ENCODE data around the gene VAV2.
"Not testable (repeated sequence)": the region's sequence is repeated elsewhere in the genome, so short reads cannot be mapped to it uniquely, and the experiment has no call there.

VAV2 gene

GRCh38 chr9:133927041-133927440 lies 65.1 kb downstream of the VAV2 start:
- DNase-seq (ENCODE audit: insufficient read length, low spot score) (no peak), FAIRE-seq (no peak)

GRCh38 chr9:133926165-133926856 lies 65.8 kb downstream of the VAV2 start:
- DNase-seq (ENCODE audit: insufficient read length, low spot score) (no peak), FAIRE-seq (no peak)

- FAIRE-seq (no peak), DNase-seq (ENCODE audit: insufficient read length, low spot score) (no peak)
Measured at GRCh38 chr9:133924453-133924852, 67.7 kb downstream of the VAV2 start.

GRCh38 chr9:133923608-133924007 lies 68.5 kb downstream of the VAV2 start:
- DNase-seq (ENCODE audit: insufficient read length, low spot score); FAIRE-seq: not testable (repeated sequence)

- DNase-seq (ENCODE audit: insufficient read length, low spot score) (no peak), FAIRE-seq (no peak)
Measured at GRCh38 chr9:133921866-133922265, 70.3 kb downstream of the VAV2 start.

- no peak for FAIRE-seq
- no peak for DNase-seq (ENCODE audit: insufficient read length, low spot score)
Measured at GRCh38 chr9:133920471-133920870, 71.7 kb downstream of the VAV2 start.

- no peak for DNase-seq (ENCODE audit: insufficient read length, low spot score)
- no peak for FAIRE-seq
Measured at GRCh38 chr9:133919253-133920115, 72.6 kb downstream of the VAV2 start.

- FAIRE-seq (no peak), DNase-seq (ENCODE audit: insufficient read length, low spot score) (no peak)
Measured at GRCh38 chr9:133918111-133918813, 73.9 kb downstream of the VAV2 start.

- DNase-seq (ENCODE audit: insufficient read length, low spot score), result no peak
- no peak for FAIRE-seq
Measured at GRCh38 chr9:133917375-133917774, 74.7 kb downstream of the VAV2 start.

GRCh38 chr9:133916159-133916541 lies 76.0 kb downstream of the VAV2 start:
- DNase-seq (ENCODE audit: insufficient read length, low spot score), result no peak
- no peak for FAIRE-seq

GRCh38 chr9:133915534-133916158 lies 76.5 kb downstream of the VAV2 start:
- no peak for DNase-seq (ENCODE audit: insufficient read length, low spot score)
- no peak for FAIRE-seq

- no peak for DNase-seq (ENCODE audit: insufficient read length, low spot score)
- FAIRE-seq, result no peak
Measured at GRCh38 chr9:133914442-133915342, 77.4 kb downstream of the VAV2 start.

GRCh38 chr9:133913571-133914369 lies 78.4 kb downstream of the VAV2 start:
- FAIRE-seq, result no peak

GRCh38 chr9:133910855-133911514 lies 81.1 kb downstream of the VAV2 start:
- DNase-seq (ENCODE audit: insufficient read length, low spot score) (no peak), FAIRE-seq (no peak)

More at GRCh38 chr9:133913571-133914369, 78.4 kb downstream of the VAV2 start:
- no peak for DNase-seq (ENCODE audit: insufficient read length, low spot score)

- DNase-seq (ENCODE audit: insufficient read length, low spot score) (no peak), FAIRE-seq (no peak)
Measured at GRCh38 chr9:133906932-133907910, 84.9 kb downstream of the VAV2 start.

GRCh38 chr9:133906218-133906617 lies 85.9 kb downstream of the VAV2 start:
- DNase-seq (ENCODE audit: insufficient read length, low spot score), result no peak
- FAIRE-seq, result no peak

- no peak for FAIRE-seq
- no peak for DNase-seq (ENCODE audit: insufficient read length, low spot score)
Measured at GRCh38 chr9:133905493-133905892, 86.6 kb downstream of the VAV2 start.

Data from GM19239 (cell line).